Spleen (tissue), 7 donors: ENCODE data around the gene USP28.

Experiments used
- CTCF ChIP-seq, 11 experiments: fragments of 200-600 bp in 7 of 11; fragments of 450-650 bp in 4 of 11; sonication (generic) in 4 of 11; IDR thresholded peaks in 8 of 11; conservative IDR thresholded peaks in 3 of 11; 1 replicate in 7 of 11; 2 replicates in 4 of 11; pipeline versions ENCODE4 v1.4.0 to v1.8.0; 2016 to 2021; ENCODE audit warnings: antibody characterized with exemption in 11 of 11, inconsistent platforms in 4 of 11, mild to moderate bottlenecking in 1 of 11
- POLR2A ChIP-seq, 3 donors: fragments of 450-650 bp; IDR thresholded peaks; one replicate each; pipeline ENCODE4 v1.5.1; 2017; ENCODE audit warnings: antibody characterized with exemption in 3 of 3, mild to moderate bottlenecking in 1 of 3
- POLR2AphosphoS5 ChIP-seq, 3 donors: sonication (generic); formaldehyde crosslinking; IDR thresholded peaks; one replicate each; pipeline ENCODE4 v1.5.1; 2017; ENCODE audit warnings: antibody characterized with exemption in 3 of 3
- donor health status: DM: no; HTN: no; CAD: no; lungs with moderate emphysema.
- donor health status: DM: no; HTN: no; CAD: no.
- donor health status: DM: no; HTN: no; CAD: no.

- TF ChIP-seq CTCF (IDR thresholded peaks at IDR 0.05 in 8 of 11, conservative IDR thresholded peaks at IDR 0.05 in 3 of 11) (no peak), POLR2A (IDR thresholded peaks at IDR 0.05) (no peak), POLR2AphosphoS5 (IDR thresholded peaks at IDR 0.05) (no peak)
Measured at GRCh38 chr11:113827477-113827876, 47.9 kb downstream of the USP28 start.
